ENCODE data around the gene ATP9A.

- TF ChIP-seq EZH2 (IDR thresholded peaks at IDR 0.05) (no peak), FOSL1 (IDR thresholded peaks at IDR 0.05; ENCODE audit: low read depth) (no peak)
Measured at GRCh38 chr20:51735728-51736600, 32.2 kb downstream of the ATP9A start.

Measured in HCT116 (cell line).